GM12875 (cell line): ENCODE data around the gene RNF169.
"Not testable (repeated sequence)": the region's sequence is repeated elsewhere in the genome, so short reads cannot be mapped to it uniquely, and the experiment has no call there.

Experiments
- H3K4me3 ChIP-seq: one replicate; pipeline ENCODE4 v1.5.1; 2011; ENCODE audit warnings: low read depth, low read length, control low read depth
- TF ChIP-seq, protein P1 (sequence below): IDR thresholded peaks from 2 replicates; pipeline ENCODE4 v1.5.1; 2011; ENCODE audit warnings: low read depth, mild to moderate bottlenecking, control low read depth, inconsistent platforms, low read length, moderate library complexity, borderline replicate concordance; ENCODE audit not compliant: insufficient read depth

Gene RNF169

DNA sequence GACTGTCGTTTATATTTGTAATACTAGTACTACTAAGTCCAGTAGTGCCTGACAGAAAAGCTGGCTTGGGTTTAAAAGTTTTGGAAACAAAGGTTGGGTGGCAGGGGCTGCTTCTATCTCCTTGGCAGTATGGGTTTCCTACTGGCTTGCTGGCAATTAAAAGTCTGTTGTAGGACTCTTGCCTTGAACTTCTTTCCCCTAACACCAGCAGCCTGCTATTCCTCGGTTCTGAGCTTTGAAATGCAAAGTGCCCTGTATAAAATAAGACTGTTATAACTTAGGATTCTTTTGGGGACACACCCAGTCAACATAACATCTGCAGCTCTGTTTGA, 1.3 kb downstream of the RNF169 start:
- peak overlapping the region; percentile 89 for H3K4me3 ChIP-seq
- TF ChIP-seq, protein P1, sequence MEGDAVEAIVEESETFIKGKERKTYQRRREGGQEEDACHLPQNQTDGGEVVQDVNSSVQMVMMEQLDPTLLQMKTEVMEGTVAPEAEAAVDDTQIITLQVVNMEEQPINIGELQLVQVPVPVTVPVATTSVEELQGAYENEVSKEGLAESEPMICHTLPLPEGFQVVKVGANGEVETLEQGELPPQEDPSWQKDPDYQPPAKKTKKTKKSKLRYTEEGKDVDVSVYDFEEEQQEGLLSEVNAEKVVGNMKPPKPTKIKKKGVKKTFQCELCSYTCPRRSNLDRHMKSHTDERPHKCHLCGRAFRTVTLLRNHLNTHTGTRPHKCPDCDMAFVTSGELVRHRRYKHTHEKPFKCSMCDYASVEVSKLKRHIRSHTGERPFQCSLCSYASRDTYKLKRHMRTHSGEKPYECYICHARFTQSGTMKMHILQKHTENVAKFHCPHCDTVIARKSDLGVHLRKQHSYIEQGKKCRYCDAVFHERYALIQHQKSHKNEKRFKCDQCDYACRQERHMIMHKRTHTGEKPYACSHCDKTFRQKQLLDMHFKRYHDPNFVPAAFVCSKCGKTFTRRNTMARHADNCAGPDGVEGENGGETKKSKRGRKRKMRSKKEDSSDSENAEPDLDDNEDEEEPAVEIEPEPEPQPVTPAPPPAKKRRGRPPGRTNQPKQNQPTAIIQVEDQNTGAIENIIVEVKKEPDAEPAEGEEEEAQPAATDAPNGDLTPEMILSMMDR, result no peak

DNA sequence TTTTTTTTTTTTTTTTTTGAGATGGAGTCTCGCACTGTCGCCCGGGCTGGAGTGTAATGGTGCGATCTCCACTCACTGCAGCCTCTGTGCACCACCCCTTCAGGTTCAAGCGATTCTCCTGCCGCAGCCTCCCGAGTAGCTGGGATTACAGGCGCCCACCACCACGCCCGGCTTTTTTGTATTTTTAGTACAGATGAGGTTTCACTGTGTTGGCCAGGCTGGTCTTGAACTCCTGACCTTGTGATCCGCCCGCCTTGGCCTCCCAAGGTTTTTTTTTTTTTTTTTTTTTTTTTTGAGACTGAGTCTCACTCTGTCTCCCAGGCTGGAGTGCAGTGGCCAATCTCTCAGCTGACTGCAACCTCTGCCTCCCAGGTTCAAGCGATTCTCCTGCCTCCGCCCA, 1.9 kb downstream of the RNF169 start:
- not testable (repeated sequence) for H3K4me3 ChIP-seq

DNA sequence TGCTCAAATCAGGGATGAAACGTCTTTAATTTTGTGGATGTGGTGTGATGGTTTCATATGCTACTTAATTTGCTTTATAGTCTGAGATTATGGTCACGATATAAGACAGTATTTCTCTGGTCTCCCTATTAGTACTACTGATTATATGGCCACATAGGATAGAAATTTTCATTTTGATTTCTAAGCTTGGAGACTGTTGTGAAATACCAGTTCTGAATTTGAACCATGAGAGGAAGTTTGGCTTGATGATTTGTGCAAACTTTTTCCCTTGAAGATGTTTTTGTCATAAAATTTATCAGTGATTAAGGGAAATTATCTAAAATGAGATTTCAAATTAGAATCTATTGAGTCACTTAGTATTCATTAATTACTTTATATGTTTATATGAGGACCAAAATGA, 2.7 kb downstream of the RNF169 start:
- TF ChIP-seq, protein P1, result no peak
- no peak overlapping the region for H3K4me3 ChIP-seq

DNA sequence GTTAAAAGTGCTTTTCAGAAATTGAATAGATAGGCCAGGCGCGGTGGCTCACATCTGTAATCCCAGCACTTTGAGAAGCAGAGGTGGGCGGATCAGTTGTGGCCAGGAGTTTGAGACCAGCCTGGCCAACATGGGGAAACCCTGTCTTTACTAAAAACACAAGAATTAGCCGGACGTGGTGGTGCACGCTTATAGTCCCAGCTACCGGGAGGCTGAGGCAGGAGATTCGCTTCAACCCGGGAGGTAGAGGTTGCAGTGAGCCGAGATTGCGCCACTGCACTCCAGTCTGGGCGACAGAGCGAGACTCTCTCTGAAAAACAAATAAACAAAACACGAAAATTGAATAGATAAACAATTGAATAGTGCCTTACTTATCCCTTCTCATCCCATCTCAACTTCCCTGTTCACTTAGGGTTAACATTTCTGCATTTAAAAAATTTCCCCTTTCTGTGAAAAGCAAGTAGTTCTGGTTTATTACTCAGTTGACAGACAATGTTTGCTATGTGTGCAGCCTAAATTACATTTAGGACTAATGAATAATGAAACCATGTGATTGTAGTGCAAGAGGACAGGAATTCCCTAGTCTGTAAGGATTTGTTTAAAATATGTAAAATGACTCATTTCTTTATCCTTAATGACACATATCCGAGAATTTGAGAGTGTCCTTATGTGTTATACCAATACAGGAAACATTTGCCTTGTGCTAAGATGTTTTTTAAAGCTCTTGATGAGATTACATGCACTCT, 6.0 kb downstream of the RNF169 start:
- TF ChIP-seq, protein P1, result no peak
- H3K4me3 ChIP-seq, result no peak overlapping the region

DNA sequence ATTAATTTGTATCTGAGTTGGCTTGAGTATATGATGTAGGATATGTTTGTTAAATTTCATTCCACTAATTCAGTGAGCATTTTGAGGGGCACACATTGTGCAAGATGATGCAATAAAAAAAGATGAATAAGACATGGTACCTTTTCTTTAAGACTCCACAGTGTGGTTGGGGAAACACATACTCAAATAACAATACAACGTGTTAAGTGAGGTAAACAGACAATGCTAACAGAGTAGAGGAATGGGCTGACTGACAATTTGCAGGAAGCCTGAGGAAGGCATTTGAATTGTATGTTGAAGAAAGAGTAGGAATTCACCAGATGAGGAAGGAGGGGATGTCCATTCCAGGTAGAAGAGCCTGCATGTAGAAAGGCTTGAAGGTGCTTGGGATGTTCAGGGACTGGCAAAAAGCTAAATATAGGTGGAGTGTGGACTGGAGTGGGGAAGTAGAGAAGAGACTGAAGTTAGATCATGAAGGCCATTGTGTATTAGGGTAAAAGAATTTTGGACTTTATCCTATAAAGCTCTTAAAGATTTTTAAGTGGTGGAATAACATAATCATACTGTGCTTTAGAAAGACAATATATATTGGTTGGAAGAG, 6.8 kb downstream of the RNF169 start:
- H3K4me3 ChIP-seq, result no peak overlapping the region
- TF ChIP-seq, protein P1, result no peak

DNA sequence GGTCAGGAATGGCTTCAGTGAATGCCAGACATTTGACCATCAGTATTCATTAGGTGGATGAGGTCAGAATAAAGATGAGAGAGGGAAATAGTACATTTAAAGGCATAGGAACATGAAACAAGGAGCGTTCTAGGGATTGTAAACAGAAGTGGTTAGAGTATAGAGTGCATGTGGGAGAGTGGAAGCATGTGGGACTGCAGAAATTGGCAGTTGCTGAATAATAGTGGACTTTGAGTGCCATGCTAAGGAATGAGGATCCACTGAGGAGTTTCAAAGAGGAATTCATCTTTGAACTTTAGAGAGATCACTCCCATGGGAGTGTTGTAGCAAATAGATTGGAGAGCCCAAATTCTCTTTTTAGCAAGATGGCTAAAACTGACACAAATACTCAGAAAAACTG, 7.9 kb downstream of the RNF169 start:
- H3K4me3 ChIP-seq, result no peak overlapping the region

DNA sequence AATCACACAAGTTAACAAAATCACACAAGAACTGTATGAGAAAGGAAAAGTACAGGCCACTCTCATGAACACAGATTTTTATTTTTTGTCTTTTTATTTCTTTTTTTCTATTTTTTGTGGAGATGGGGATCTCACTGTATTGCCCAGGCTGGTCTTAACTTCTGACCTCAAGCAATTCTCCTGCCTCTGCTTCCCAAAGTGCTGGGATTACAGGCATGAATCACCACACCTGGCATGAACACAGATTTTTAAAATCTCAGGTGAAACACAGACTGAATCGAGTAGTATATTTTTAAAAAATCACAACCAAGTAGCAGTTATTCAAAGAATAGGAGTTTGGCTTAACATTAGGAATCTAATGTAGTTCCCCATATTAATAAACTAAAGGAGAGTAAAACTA, 18.3 kb downstream of the RNF169 start:
- H3K4me3 ChIP-seq, result no peak overlapping the region
- TF ChIP-seq, protein P1, result no peak

More for the DNA sequence above, 7.9 kb downstream of the RNF169 start:
- TF ChIP-seq, protein P1, result no peak

DNA sequence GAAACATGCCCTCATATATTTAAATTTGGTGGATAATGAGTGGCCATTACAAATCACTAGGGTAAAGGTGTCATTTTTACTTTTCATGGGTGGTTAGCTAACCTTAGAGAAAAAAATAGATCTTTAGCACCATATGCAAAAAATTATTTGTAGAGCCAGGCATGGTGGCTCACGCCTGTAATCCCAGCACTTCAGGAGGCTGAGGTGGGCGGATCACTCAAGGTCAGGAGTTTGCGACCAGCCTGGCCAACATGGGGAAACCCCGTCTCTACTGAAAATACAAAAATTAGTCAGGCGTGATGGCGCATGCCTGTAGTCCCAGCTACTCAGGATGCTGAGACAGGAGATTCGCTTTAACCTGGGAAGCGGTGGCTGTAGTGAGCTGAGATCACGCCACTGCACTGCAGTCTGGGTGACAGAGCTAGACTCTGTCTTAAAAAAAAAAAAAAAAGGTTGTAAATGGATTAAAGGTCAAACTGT, 19.6 kb downstream of the RNF169 start:
- H3K4me3 ChIP-seq, result not testable (repeated sequence)
